Smooth muscle cell (in vitro differentiated cells): ENCODE measurements around the gene USP17L17. TPM values are rescaled to one million over a fixed set of nuclear protein-coding genes. Genes with fewer than 3 reads are reported as not detected.
"Not testable (repeated sequence)": the region's sequence is repeated elsewhere in the genome, so short reads cannot be mapped to it uniquely, and the experiment has no call there.

ENCODE experiments used
- DNase-seq: peaks from one replicate; lab custom pipeline; 2025; ENCODE audit not compliant: unreplicated experiment; lab: John Stamatoyannopoulos, UW
- H2AFZ ChIP-seq: fragments of 200-600 bp; sonication (generic); 2 replicates; pipeline ENCODE4 v1.6.0; 2016; ENCODE audit warnings: antibody characterized with exemption, low read depth, mild to moderate bottlenecking
- H3F3A ChIP-seq: fragments of 200-600 bp; sonication (generic); 2 replicates; pipeline ENCODE4 v1.6.0; 2017; ENCODE audit warnings: antibody characterized with exemption, low read depth
- H3K27ac ChIP-seq: fragments of 200-600 bp; sonication (generic); 2 replicates; pipeline ENCODE4 v1.5.1; 2016; ENCODE audit warnings: low read depth, mild to moderate bottlenecking
- H3K27me3 ChIP-seq: fragments of 200-600 bp; sonication (generic); 2 replicates; pipeline ENCODE4 v1.6.1; 2016; ENCODE audit warnings: low read depth, mild to moderate bottlenecking
- H3K36me3 ChIP-seq: fragments of 200-600 bp; sonication (generic); 2 replicates; pipeline ENCODE4 v1.5.1; 2016; ENCODE audit warnings: low read depth
- H3K4me1 ChIP-seq: fragments of 200-600 bp; sonication (generic); 2 replicates; pipeline ENCODE4 v1.5.1; 2016; ENCODE audit warnings: low read depth
- H3K4me2 ChIP-seq: fragments of 200-600 bp; sonication (generic); 2 replicates; pipeline ENCODE4 v1.6.0; 2016; ENCODE audit warnings: mild to moderate bottlenecking
- H3K4me3 ChIP-seq: fragments of 200-600 bp; sonication (generic); 2 replicates; pipeline ENCODE4 v1.5.1; 2016; ENCODE audit warnings: mild to moderate bottlenecking
- H3K79me2 ChIP-seq: fragments of 200-600 bp; sonication (generic); 2 replicates; pipeline ENCODE4 v1.6.0; 2016; ENCODE audit warnings: low read depth, mild to moderate bottlenecking
- H3K9ac ChIP-seq: fragments of 200-600 bp; sonication (generic); 2 replicates; pipeline ENCODE4 v1.6.0; 2016; ENCODE audit warnings: low read depth
- H3K9me3 ChIP-seq: fragments of 200-600 bp; sonication (generic); replicated peaks from 2 replicates; pipeline ENCODE4 v1.5.1; 2016; ENCODE audit warnings: low read depth
- H4K20me1 ChIP-seq: fragments of 200-600 bp; sonication (generic); 2 replicates; pipeline ENCODE4 v1.6.0; 2016; ENCODE audit warnings: low read depth
- WGBS: methylation state at CpG from one replicate; pipeline ENCODE4 v1.1.7; 2016; ENCODE audit warnings: low lambda C conversion rate; 5-methylcytosine and 5-hydroxymethylcytosine counted together
- polyA plus RNA-seq: library from polyadenylated mRNA; unstranded; fragments of >200 nt; fragmentation: Nextera tagmentation; extraction: Ambion mirVana; gene quantifications from 2 replicates; pipeline ENCODE4 v1.2.1, GENCODE V29; 2016
- total RNA-seq: library from RNA; depleted of rRNA; stranded (reverse); fragments of >200 nt; gene quantifications from 2 replicates; pipeline ENCODE4 v1.2.3, GENCODE V29; 2014

USP17L17 gene
- total RNA-seq (not detected in 2 replicates), polyA plus RNA-seq (not detected in 2 replicates)

- not testable (repeated sequence) for H3K36me3 ChIP-seq, H3K4me2 ChIP-seq, H3K4me1 ChIP-seq, H2AFZ ChIP-seq, H3K4me3 ChIP-seq, H4K20me1 ChIP-seq, H3K79me2 ChIP-seq, H3K27me3 ChIP-seq, H3K27ac ChIP-seq, H3K9me3 ChIP-seq, DNase-seq, H3F3A ChIP-seq, H3K9ac ChIP-seq
- 86% methylated on average over 13 of the region's 14 CpGs for WGBS
Measured at GRCh38 chr4:9243579-9243978, at the start of gene USP17L17. Gene USP17L17 (plus strand): TSS chr4:9243879. CDS start chr4:9243879, 0 bp downstream.

DNA sequence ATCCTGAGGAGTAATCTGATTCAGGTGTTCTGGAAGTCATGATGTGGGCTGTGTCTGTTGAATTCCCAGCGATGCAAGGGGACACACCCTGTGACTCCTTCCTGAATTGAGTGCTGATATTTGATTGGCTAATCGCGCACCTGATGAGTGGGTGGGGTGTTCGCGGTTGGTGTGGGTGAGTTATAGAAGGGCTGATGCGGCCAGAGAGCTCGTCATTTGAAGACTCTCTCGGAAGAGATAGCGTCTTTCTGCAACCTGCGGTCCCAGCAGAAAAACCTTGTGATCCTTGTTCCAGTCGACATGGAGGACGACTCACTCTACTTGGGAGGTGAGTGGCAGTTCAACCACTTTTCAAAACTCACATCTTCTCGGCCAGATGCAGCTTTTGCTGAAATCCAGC lies 33.3 kb upstream of the USP17L17 start, which contains the start of gene USP17L10:
TSS of gene USP17L10 (plus strand) at position 301 of the 400 bp plus-strand sequence. CDS start at position 301, 0 bp downstream.
- not testable (repeated sequence) for H3K36me3 ChIP-seq
- WGBS = 72% methylated on average over 4 of the region's 13 CpGs

DNA sequence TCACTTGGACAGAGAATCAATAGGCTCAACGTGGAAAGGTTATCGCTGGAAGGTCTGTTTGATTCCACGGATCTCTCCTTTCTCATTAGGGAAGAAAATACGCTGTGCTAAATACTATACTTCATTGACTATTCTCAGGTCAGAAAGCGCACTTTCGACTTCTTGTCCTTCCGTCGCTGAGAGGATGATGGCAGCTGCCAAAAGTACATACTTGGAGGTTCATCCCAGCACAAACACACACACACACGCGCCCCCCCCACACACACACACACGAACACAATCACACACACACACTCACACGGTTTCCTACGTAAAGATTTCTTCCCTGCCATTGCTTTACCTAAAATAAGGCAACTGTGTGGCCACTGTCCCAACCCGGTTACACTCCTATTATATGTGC lies 29.0 kb upstream of the USP17L17 start:
- H3K9ac ChIP-seq, H3K79me2 ChIP-seq, H4K20me1 ChIP-seq, H3K27me3 ChIP-seq, H3K27ac ChIP-seq, H3K4me2 ChIP-seq, DNase-seq, H3F3A ChIP-seq, H2AFZ ChIP-seq, H3K36me3 ChIP-seq, H3K4me1 ChIP-seq, H3K9me3 ChIP-seq, H3K4me3 ChIP-seq: not testable (repeated sequence)
- WGBS = 75% methylated on average over 13 of the region's 14 CpGs

More for the DNA sequence above, 33.3 kb upstream of the USP17L17 start, which contains the start of gene USP17L10:
- H3K9ac ChIP-seq, H3K4me2 ChIP-seq, DNase-seq, H3K27ac ChIP-seq, H3K79me2 ChIP-seq, H3K9me3 ChIP-seq, H2AFZ ChIP-seq, H3K4me1 ChIP-seq, H3F3A ChIP-seq, H3K27me3 ChIP-seq, H4K20me1 ChIP-seq, H3K4me3 ChIP-seq: not testable (repeated sequence)

DNA sequence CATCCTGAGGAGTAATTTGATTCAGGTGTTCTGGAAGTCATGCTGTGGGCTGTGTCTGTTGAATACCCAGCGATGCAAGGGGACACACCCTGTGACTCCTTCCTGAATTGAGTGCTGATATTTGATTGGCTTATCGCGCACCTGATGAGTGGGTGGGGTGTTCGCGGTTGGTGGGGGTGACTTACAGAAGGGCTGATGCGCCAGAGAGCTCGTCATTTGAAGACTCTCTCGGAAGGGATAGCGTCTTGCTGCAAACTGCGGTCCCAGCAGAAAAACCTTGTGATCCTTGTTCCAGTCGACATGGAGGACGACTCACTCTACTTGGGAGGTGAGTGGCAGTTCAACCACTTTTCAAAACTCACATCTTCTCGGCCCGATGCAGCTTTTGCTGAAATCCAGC lies 28.6 kb upstream of the USP17L17 start, which contains the start of gene USP17L11:
TSS of gene USP17L11 (plus strand) at position 301 of the 400 bp plus-strand sequence. CDS start at position 301, 0 bp downstream.
- H3K79me2 ChIP-seq, H3K27me3 ChIP-seq, H3K9me3 ChIP-seq, H3K4me1 ChIP-seq, H4K20me1 ChIP-seq, H3K27ac ChIP-seq, H2AFZ ChIP-seq, H3K4me3 ChIP-seq, H3K9ac ChIP-seq, H3F3A ChIP-seq, H3K4me2 ChIP-seq, H3K36me3 ChIP-seq, DNase-seq: not testable (repeated sequence)
- no CpG with 5 or more reads among the region's 14 CpGs for WGBS

DNA sequence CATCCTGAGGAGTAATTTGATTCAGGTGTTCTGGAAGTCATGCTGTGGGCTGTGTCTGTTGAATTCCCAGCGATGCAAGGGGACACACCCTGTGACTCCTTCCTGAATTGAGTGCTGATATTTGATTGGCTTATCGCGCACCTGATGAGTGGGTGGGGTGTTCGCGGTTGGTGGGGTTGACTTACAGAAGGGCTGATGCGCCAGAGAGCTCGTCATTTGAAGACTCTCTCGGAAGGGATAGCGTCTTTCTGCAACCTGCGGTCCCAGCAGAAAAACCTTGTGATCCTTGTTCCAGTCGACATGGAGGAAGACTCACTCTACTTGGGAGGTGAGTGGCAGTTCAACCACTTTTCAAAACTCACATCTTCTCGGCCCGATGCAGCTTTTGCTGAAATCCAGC lies 23.8 kb upstream of the USP17L17 start, which contains the start of gene USP17L12:
TSS of gene USP17L12 (plus strand) at position 301 of the 400 bp plus-strand sequence. CDS start at position 301, 0 bp downstream.
- not testable (repeated sequence) for H3K9ac ChIP-seq, H3K27ac ChIP-seq, H3K4me2 ChIP-seq, H3K79me2 ChIP-seq, H3K27me3 ChIP-seq, H4K20me1 ChIP-seq, DNase-seq, H2AFZ ChIP-seq, H3K9me3 ChIP-seq, H3K4me3 ChIP-seq, H3F3A ChIP-seq, H3K4me1 ChIP-seq, H3K36me3 ChIP-seq
- no CpG with 5 or more reads among the region's 13 CpGs for WGBS

GRCh38 chr4:9224596-9224995 lies 19.1 kb upstream of the USP17L17 start, which contains the start of gene USP17L13:
Gene USP17L13 (plus strand): TSS chr4:9224896. CDS start chr4:9224896, 0 bp downstream.
- H3K79me2 ChIP-seq, H3K9me3 ChIP-seq, H3K27ac ChIP-seq, H3K4me1 ChIP-seq, H3K36me3 ChIP-seq, H3F3A ChIP-seq, H3K4me2 ChIP-seq, H2AFZ ChIP-seq, DNase-seq, H3K4me3 ChIP-seq, H4K20me1 ChIP-seq, H3K27me3 ChIP-seq, H3K9ac ChIP-seq: not testable (repeated sequence)
- WGBS = no CpG with 5 or more reads among the region's 14 CpGs

DNA sequence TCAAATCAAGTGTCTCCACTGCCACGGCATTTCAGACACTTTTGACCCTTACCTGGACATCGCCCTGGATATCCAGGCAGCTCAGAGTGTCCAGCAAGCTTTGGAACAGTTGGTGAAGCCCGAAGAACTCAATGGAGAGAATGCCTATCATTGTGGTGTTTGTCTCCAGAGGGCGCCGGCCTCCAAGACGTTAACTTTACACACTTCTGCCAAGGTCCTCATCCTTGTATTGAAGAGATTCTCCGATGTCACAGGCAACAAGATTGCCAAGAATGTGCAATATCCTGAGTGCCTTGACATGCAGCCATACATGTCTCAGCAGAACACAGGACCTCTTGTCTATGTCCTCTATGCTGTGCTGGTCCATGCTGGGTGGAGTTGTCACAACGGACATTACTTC lies 13.4 kb upstream of the USP17L17 start:
- H3K4me1 ChIP-seq, H2AFZ ChIP-seq, H3K79me2 ChIP-seq, H3K27ac ChIP-seq, H3K4me3 ChIP-seq, H3K9me3 ChIP-seq, H3K36me3 ChIP-seq, H3K9ac ChIP-seq, H3K4me2 ChIP-seq, DNase-seq, H3K27me3 ChIP-seq, H3F3A ChIP-seq, H4K20me1 ChIP-seq: not testable (repeated sequence)
- WGBS = 82% methylated on average over 5 of the region's 8 CpGs

GRCh38 chr4:9234085-9234484 lies 9.6 kb upstream of the USP17L17 start, which contains the start of gene USP17L15:
Gene USP17L15 (plus strand): TSS chr4:9234385. CDS start chr4:9234385, 0 bp downstream.
- H3K4me2 ChIP-seq, H3K36me3 ChIP-seq, H3K9ac ChIP-seq, H3K79me2 ChIP-seq, H2AFZ ChIP-seq, H3K27ac ChIP-seq, DNase-seq, H3K27me3 ChIP-seq, H3K9me3 ChIP-seq, H3K4me3 ChIP-seq, H3F3A ChIP-seq, H3K4me1 ChIP-seq, H4K20me1 ChIP-seq: not testable (repeated sequence)
- WGBS = no CpG with 5 or more reads among the region's 15 CpGs
